ENCODE data around the gene MRNIP.
"Not testable (repeated sequence)": the region's sequence is repeated elsewhere in the genome, so short reads cannot be mapped to it uniquely, and the experiment has no call there.

MRNIP gene

GRCh38 chr5:179887095-179887494 lies 28.5 kb upstream of the MRNIP start:
- DNase-seq = no peak

- no peak for DNase-seq
Observed at GRCh38 chr5:179886190-179886911, 27.7 kb upstream of the MRNIP start.

- DNase-seq = no peak
Observed at GRCh38 chr5:179885491-179886090, 27.0 kb upstream of the MRNIP start.

- no peak for DNase-seq
Observed at GRCh38 chr5:179883163-179883562, 24.5 kb upstream of the MRNIP start.

- DNase-seq = no peak
Observed at GRCh38 chr5:179882338-179882737, 23.7 kb upstream of the MRNIP start.

GRCh38 chr5:179880848-179881590 lies 22.4 kb upstream of the MRNIP start:
- no peak for DNase-seq

- no peak for DNase-seq
Observed at GRCh38 chr5:179880066-179880650, 21.5 kb upstream of the MRNIP start.

- DNase-seq = no peak
Observed at GRCh38 chr5:179879690-179880010, 21.0 kb upstream of the MRNIP start.

GRCh38 chr5:179879003-179879689 lies 20.5 kb upstream of the MRNIP start:
- DNase-seq = no peak

- DNase-seq = no peak
Observed at GRCh38 chr5:179878222-179879002, 19.8 kb upstream of the MRNIP start.

- no peak for DNase-seq
Observed at GRCh38 chr5:179876610-179876952, 18.0 kb upstream of the MRNIP start.

GRCh38 chr5:179875741-179876609 lies 17.4 kb upstream of the MRNIP start:
- no peak for DNase-seq

- no peak for DNase-seq
Observed at GRCh38 chr5:179874536-179875292, 16.1 kb upstream of the MRNIP start.

GRCh38 chr5:179874136-179874535 lies 15.5 kb upstream of the MRNIP start:
- DNase-seq = no peak

GRCh38 chr5:179873588-179874110 lies 15.0 kb upstream of the MRNIP start:
- no peak for DNase-seq

- DNase-seq = no peak
Observed at GRCh38 chr5:179872828-179873575, 14.4 kb upstream of the MRNIP start.

- DNase-seq = no peak
Observed at GRCh38 chr5:179872055-179872827, 13.6 kb upstream of the MRNIP start.

GRCh38 chr5:179871533-179871932 lies 12.9 kb upstream of the MRNIP start:
- DNase-seq = not testable (repeated sequence)

- DNase-seq = no peak
Observed at GRCh38 chr5:179870952-179871351, 12.3 kb upstream of the MRNIP start.

Measured in NCI-H2107 (cell line).